Measurements from ENCODE around the gene MAST4. TPM values are rescaled to one million over a fixed set of nuclear protein-coding genes. Genes with fewer than 3 reads are reported as not detected.
A peak's percentile ranks its signal among the peaks of the same experiment; 100 is the strongest.

MAST4 gene
- total and polyA plus RNA-seq, 2 donors (not counting 1 experiment from before 2014, with no cell fraction given): 2.5 to 57.1 TPM

DNA sequence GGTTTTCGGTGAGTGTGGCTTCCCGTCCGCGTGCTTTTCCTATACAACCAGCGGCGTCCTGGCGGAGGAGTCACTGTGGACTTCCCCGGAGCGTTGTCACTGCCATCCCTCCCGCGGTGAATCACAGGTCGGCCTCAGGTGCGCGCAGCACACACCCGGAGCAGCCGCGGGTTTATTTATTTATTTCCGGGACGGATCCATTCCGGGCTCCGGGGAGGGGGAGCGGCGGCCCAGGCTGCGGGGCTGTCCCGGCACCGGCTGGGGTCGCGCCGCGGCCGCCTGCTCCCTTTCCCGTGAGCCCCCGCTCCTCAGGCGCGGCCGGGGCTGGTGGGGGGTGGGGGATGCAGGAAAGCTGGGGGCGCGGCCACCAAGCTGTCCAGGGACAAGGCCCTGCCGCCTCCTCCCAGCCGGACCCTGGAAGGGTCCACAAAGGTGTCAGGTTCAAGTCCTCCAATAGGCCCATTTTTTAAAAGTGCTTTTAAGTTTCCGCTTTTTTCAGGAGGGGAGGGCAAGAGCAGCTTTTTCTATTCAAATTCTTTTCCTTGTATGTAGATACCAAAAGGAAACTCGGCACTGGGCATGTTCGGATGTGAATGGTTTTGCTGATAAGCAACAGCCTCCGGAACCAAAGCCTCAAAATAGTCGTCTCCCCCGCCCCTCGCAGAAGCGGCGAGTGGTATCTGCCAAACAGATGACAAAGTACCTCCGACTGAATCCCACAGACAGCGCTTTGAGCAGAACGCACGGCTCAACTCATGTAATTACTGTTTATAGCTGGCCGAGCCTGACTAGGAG lies 407.9 kb downstream of the MAST4 start:
- under 1% methylated on average over 51 of the region's 54 CpGs for WGBS (ENCODE audit: insufficient coverage)

More for the DNA sequence above, 407.9 kb downstream of the MAST4 start:
- Histone ChIP-seq H3K9me3 (ENCODE audit: control extremely low read depth in 1 of 3, control insufficient read depth in 2 of 3, insufficient read depth in 1 of 3, low read length in 2 of 3) (no peaks in the 10 kb centered on the region), H3K27me3 (replicated peaks in 1 of 4; ENCODE audit: control extremely low read depth in 1 of 4, control insufficient read depth in 3 of 4, insufficient read depth in 4 of 4, low read length in 3 of 4) (peaks cover 0 to 6% (median 2%) of the 10 kb centered on the region in 4 experiments), H3K27ac (ENCODE audit: low read length in 2 of 2) (peak overlapping the region in 1 of 2 donors; percentile 67), H3K36me3 (replicated peaks in 1 of 2; ENCODE audit: control extremely low read depth in 1 of 2, control insufficient read depth in 1 of 2, extremely low read depth in 1 of 2, insufficient read depth in 2 of 2, low read length in 1 of 2) (no peaks in the 10 kb centered on the region), H3K9ac (ENCODE audit: low read length) (peak overlapping the region; percentile 82), H3K4me2 (replicated peaks; ENCODE audit: low read depth, low read length, poor library complexity, severe bottlenecking) (peak overlapping the region; percentile 89), H3K4me1 (ENCODE audit: control insufficient read depth in 2 of 2, insufficient read depth in 2 of 2, low read length in 2 of 2) (peaks cover 13 to 27% of the 10 kb centered on the region in 2 donors), H3K4me3 (ENCODE audit: control extremely low read depth in 1 of 5, extremely low read depth in 1 of 5, insufficient read depth in 1 of 5, low read depth in 2 of 5, low read length in 4 of 5) (peak overlapping the region; percentile 44 to 91 (median 74)), H3K79me2 (ENCODE audit: control insufficient read depth, insufficient read depth, low read length) (no peaks in the 10 kb centered on the region), H4K20me1 (ENCODE audit: control insufficient read depth, insufficient read depth, low read length, poor library complexity, severe bottlenecking) (no peaks in the 10 kb centered on the region), H2AFZ (ENCODE audit: insufficient read depth, low read depth, low read length, poor library complexity, severe bottlenecking) (peak overlapping the region; percentile 87)
- ATAC-seq (ENCODE audit: low read depth): peak; percentile 81
- TF ChIP-seq EZH2 (IDR thresholded peaks at IDR 0.05; ENCODE audit: borderline replicate concordance, insufficient read depth, low read depth, low read length, poor library complexity, severe bottlenecking): no peak
- TF ChIP-seq, protein P1, sequence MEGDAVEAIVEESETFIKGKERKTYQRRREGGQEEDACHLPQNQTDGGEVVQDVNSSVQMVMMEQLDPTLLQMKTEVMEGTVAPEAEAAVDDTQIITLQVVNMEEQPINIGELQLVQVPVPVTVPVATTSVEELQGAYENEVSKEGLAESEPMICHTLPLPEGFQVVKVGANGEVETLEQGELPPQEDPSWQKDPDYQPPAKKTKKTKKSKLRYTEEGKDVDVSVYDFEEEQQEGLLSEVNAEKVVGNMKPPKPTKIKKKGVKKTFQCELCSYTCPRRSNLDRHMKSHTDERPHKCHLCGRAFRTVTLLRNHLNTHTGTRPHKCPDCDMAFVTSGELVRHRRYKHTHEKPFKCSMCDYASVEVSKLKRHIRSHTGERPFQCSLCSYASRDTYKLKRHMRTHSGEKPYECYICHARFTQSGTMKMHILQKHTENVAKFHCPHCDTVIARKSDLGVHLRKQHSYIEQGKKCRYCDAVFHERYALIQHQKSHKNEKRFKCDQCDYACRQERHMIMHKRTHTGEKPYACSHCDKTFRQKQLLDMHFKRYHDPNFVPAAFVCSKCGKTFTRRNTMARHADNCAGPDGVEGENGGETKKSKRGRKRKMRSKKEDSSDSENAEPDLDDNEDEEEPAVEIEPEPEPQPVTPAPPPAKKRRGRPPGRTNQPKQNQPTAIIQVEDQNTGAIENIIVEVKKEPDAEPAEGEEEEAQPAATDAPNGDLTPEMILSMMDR (IDR thresholded peaks at IDR 0.05): no peak
- DNase-seq: peak; percentile 87
- Mint-ChIP-seq H3K9me3 (ENCODE audit: insufficient read depth) (no peaks in the 10 kb centered on the region), H3K4me1 (peaks cover 35% of the 10 kb centered on the region), H3K4me3 (peak overlapping the region; percentile 96), H3K27ac (peak overlapping the region; percentile 93), H3K27me3 (no peaks in the 10 kb centered on the region)
- intact Hi-C loops (cut with micrococcal nuclease): loop anchor here (2.0 to 10.0 kb wide), 3 partner anchors 15 to 203 kb away; no protein-coding TSS in a partner anchor
- CTCF ChIA-PET: interaction anchor here (0.6 to 2.8 kb wide), 5 partner anchors 10 to 1765 kb away, joined by 3 to 6 read pairs (median 4); no protein-coding TSS in a partner anchor
- POLR2A ChIA-PET: no interaction called here

All from B cell (primary cell).